CD4-positive, alpha-beta T cell treated with Interleukin-4 for 1 hour (primary cell): ENCODE data around the gene ARL16.

Experiments used
- DNase-seq, 2 donors: peaks; one replicate each; pipeline ENCODE4 v3.0.0-alpha.2; 2020 to 2022

ARL16 gene

GRCh38 chr17:81695211-81695610, 11.6 kb upstream of the ARL16 start:
- DNase-seq = no peak

GRCh38 chr17:81694810-81695209, 11.2 kb upstream of the ARL16 start:
- DNase-seq = no peak

- DNase-seq = no peak
Measured at GRCh38 chr17:81693509-81694210, 10.1 kb upstream of the ARL16 start.

GRCh38 chr17:81691608-81692007, 8.0 kb upstream of the ARL16 start:
- DNase-seq = no peak

GRCh38 chr17:81691196-81691595, 7.6 kb upstream of the ARL16 start:
- DNase-seq = no peak

GRCh38 chr17:81690549-81690948, 7.0 kb upstream of the ARL16 start:
- no peak for DNase-seq

- no peak for DNase-seq
Measured at GRCh38 chr17:81690066-81690465, 6.5 kb upstream of the ARL16 start.

GRCh38 chr17:81688616-81689015, 5.0 kb upstream of the ARL16 start:
- DNase-seq = no peak

GRCh38 chr17:81687770-81688541, 4.4 kb upstream of the ARL16 start:
- DNase-seq = no peak

GRCh38 chr17:81686614-81687013, 3.0 kb upstream of the ARL16 start:
- DNase-seq = no peak

- no peak for DNase-seq
Measured at GRCh38 chr17:81685108-81685507, 1.5 kb upstream of the ARL16 start.

GRCh38 chr17:81684442-81684911, 880 bp upstream of the ARL16 start:
- DNase-seq = peak in 1 of 2 donors; percentile 49

GRCh38 chr17:81683208-81683583, 401 bp downstream of the ARL16 start:
- no peak for DNase-seq

GRCh38 chr17:81682565-81683207, 911 bp downstream of the ARL16 start:
- no peak for DNase-seq

GRCh38 chr17:81681672-81682071, 1.9 kb downstream of the ARL16 start:
- DNase-seq = no peak

GRCh38 chr17:81680150-81680549, 3.4 kb downstream of the ARL16 start:
- DNase-seq = no peak

GRCh38 chr17:81676906-81677305, 6.7 kb downstream of the ARL16 start:
- no peak for DNase-seq

GRCh38 chr17:81675515-81676221, 7.9 kb downstream of the ARL16 start:
- DNase-seq = peak; percentile 42 to 46

GRCh38 chr17:81673561-81674258, 9.9 kb downstream of the ARL16 start:
- DNase-seq = no peak

GRCh38 chr17:81672954-81673353, 10.6 kb downstream of the ARL16 start:
- no peak for DNase-seq

GRCh38 chr17:81672504-81672903, 11.1 kb downstream of the ARL16 start:
- no peak for DNase-seq

- DNase-seq = no peak
Measured at GRCh38 chr17:81667754-81668153, 15.8 kb downstream of the ARL16 start.
